ENCODE measurements around the gene ANO4.

The ANO4 gene

DNA sequence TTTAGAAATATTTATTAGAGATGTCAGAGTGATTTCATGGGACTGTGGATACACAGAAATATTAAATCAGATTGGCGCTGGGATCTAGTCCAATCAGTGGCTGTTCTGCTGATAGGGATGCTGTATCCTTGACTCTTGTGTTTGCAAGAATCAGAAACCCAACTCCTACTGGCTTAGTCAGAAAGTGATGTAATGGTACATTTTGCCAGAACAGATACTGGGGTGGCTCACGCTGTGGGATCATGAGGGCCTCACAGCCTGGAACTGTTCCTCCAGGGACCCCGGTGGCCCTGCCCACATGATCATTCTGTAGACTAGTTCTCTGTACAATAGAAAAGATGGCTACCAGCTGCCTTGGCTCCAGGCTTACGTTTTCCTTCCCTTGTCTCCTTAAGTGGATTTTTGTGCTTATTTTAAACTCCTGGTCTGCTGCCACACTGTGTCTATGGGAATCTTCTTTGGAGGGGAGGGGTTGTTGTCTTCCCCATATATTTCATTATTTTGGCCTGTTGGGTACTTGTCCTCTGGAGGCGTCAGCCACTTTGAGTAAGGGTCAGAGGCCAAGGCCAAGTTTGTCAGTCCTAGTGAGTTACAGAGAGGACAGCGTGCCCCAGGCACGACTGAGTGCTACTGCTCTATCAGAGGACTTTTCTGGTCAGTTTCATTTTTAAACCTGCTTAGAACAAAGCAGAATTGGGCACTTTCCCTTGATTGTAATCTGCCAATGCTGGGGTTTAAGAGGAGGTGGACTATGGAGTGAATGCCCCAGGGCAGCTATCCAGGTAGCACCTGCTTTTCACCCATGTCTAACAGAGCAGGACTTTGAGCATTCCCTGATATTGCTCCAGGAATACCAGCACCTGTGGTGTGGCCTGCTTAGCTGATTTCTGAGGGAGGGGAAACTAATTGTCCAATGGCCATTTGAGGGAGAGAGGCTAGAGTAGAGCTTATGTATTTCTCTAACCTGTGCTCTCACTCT is 251.2 kb downstream of the ANO4 start:
- TF ChIP-seq, protein P1, sequence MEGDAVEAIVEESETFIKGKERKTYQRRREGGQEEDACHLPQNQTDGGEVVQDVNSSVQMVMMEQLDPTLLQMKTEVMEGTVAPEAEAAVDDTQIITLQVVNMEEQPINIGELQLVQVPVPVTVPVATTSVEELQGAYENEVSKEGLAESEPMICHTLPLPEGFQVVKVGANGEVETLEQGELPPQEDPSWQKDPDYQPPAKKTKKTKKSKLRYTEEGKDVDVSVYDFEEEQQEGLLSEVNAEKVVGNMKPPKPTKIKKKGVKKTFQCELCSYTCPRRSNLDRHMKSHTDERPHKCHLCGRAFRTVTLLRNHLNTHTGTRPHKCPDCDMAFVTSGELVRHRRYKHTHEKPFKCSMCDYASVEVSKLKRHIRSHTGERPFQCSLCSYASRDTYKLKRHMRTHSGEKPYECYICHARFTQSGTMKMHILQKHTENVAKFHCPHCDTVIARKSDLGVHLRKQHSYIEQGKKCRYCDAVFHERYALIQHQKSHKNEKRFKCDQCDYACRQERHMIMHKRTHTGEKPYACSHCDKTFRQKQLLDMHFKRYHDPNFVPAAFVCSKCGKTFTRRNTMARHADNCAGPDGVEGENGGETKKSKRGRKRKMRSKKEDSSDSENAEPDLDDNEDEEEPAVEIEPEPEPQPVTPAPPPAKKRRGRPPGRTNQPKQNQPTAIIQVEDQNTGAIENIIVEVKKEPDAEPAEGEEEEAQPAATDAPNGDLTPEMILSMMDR (IDR thresholded peaks at IDR 0.05; ENCODE audit: control extremely low read depth, extremely low read depth, low read depth, missing control alignments), result no peak
- DNase-seq (ENCODE audit: extremely low spot score), result no peak
- POLR2A ChIA-PET, result no interaction called here
- CTCF ChIA-PET, result no interaction called here

DNA sequence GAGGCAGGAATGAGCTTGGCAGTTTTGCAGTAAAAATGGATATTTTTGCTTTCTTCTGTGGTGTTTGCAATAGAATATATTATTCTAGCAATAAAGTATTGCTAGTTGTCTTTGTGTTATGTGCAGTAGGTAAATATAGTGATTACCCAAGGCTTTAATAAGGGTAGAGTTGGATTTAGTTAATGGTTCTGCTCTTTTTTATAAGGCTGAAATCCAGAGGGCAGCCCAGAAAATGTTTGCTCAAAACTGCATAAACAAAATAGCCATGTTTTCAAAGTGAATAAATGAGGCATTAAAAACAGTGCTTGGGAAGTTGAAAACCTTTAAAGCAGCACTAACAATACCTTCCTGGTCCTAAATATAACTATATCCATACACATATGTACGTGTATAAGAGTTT is 253.1 kb downstream of the ANO4 start:
- CTCF ChIA-PET, result interaction anchor here (1.7 to 2.0 kb wide), 2 partner anchors 9 to 16 kb away, joined by 5 to 7 read pairs; no protein-coding TSS in a partner anchor
- TF ChIP-seq, protein P1 (IDR thresholded peaks at IDR 0.05; ENCODE audit: control extremely low read depth, extremely low read depth, low read depth, missing control alignments), result no peak
- DNase-seq (ENCODE audit: extremely low spot score), result no peak
- POLR2A ChIA-PET, result no interaction called here

DNA sequence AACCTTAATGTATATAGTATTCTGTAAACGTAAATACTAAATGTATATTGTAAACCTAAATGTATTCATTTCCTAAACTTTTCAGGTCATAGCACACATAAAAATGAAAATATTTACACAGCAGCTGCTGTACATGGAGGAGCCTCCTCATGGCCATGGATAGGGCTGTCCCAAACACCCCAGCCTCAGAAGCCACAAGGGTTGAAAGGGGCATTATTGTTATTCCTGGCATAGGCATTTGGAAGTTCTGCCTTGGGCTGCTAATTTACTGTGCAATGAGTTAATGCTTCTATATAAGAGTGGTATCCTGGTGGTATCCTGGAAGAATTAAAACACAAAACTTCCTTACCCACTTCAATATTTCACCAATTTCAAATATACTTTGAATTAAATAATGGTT is 256.1 kb downstream of the ANO4 start:
- CTCF ChIA-PET, result no interaction called here
- TF ChIP-seq, protein P1 (IDR thresholded peaks at IDR 0.05; ENCODE audit: control extremely low read depth, extremely low read depth, low read depth, missing control alignments), result no peak
- POLR2A ChIA-PET, result no interaction called here
- no peak for DNase-seq (ENCODE audit: extremely low spot score)

DNA sequence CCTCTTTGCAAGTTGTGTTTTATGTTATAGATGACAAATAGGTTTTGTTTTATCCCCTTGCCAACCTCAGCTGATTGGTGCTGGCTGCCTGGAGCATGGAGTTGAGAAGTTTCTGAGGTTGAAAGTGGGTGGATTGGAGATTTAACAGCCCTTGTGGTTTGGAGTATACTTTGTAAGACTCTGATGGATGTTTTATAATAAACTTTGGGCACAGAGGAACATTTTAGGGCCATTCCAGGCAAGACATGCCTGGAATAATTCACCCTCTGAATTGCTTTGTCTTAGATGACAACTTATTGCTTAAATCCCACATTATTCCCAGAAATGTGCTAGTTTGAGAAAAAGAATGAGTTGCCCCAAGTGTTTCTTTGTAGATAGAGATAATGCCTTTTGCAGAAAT is 256.6 kb downstream of the ANO4 start:
- POLR2A ChIA-PET, result no interaction called here
- CTCF ChIA-PET, result no interaction called here
- DNase-seq (ENCODE audit: extremely low spot score), result no peak
- TF ChIP-seq, protein P1 (IDR thresholded peaks at IDR 0.05; ENCODE audit: control extremely low read depth, extremely low read depth, low read depth, missing control alignments), result no peak

DNA sequence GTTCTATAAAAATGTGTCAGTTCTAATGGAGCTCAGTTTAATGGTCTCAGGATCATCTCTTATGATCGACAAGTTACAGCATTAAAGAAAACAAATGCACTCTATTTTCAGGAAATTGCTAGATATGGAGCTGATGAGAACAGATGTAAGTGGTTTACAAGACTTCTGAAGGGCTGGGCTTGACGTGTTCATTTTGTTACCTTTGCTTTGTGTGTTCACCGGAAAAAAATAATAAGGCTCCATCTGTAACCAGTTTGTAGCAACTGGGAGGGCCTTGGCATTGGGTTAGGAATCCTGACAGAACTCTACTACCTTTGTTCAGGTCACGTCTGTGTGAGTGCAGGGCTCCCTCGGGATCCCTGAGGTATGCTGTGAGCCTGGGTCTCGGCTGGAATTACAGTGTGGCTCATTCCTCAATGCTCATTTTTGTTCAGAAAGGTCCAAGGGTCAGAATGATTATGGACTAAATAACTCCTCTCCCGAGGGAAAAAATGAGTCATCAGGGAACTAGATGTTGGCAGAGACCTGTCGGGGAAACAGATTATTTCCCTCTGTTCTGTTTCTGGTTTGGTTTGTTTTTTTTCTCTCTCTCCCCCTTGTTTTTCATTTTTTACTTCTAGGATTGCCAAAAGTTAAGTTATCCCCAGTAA is 257.4 kb downstream of the ANO4 start:
- POLR2A ChIA-PET, result no interaction called here

DNA sequence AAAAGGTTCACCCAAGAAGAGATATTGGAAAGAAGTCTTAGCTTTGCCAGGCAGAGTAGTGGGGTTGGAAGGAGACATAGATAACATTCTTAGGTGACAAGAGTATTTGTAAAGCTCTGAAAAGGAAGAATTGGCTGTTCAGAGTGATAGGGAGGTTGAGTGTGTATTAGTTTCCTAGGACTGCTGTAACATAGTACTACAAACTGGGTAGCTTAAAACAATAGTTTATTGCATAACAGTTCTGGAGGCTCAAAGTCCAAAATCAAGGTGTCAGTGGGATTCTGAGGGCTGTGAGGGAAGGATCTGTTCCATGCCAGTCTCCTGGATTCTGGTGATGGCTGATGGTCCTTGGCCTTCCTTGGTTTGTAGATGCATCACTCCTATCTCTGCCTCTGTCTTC is 258.6 kb downstream of the ANO4 start:
- POLR2A ChIA-PET, result no interaction called here
- CTCF ChIA-PET, result interaction anchor here (0.8 kb wide), 1 partner anchor 11 kb away, joined by 3 read pairs; no protein-coding TSS in a partner anchor
- TF ChIP-seq, protein P1 (IDR thresholded peaks at IDR 0.05; ENCODE audit: control extremely low read depth, extremely low read depth, low read depth, missing control alignments), result no peak
- DNase-seq (ENCODE audit: extremely low spot score), result no peak

More for the DNA sequence above, 257.4 kb downstream of the ANO4 start:
- CTCF ChIA-PET, result no interaction called here
- TF ChIP-seq, protein P1 (IDR thresholded peaks at IDR 0.05; ENCODE audit: control extremely low read depth, extremely low read depth, low read depth, missing control alignments), result no peak
- DNase-seq (ENCODE audit: extremely low spot score), result no peak

Data from GM10248 (cell line).